Measurements from ENCODE around the gene LRP4. TPM values are rescaled to one million over a fixed set of nuclear protein-coding genes. Genes with fewer than 3 reads are reported as not detected.

LRP4 gene
- total and polyA plus RNA-seq, 2 of the 8 experiments (the other 6 are each of a cell fraction or from before 2014, with no cell fraction given): 5.4 to 22.1 TPM

DNA sequence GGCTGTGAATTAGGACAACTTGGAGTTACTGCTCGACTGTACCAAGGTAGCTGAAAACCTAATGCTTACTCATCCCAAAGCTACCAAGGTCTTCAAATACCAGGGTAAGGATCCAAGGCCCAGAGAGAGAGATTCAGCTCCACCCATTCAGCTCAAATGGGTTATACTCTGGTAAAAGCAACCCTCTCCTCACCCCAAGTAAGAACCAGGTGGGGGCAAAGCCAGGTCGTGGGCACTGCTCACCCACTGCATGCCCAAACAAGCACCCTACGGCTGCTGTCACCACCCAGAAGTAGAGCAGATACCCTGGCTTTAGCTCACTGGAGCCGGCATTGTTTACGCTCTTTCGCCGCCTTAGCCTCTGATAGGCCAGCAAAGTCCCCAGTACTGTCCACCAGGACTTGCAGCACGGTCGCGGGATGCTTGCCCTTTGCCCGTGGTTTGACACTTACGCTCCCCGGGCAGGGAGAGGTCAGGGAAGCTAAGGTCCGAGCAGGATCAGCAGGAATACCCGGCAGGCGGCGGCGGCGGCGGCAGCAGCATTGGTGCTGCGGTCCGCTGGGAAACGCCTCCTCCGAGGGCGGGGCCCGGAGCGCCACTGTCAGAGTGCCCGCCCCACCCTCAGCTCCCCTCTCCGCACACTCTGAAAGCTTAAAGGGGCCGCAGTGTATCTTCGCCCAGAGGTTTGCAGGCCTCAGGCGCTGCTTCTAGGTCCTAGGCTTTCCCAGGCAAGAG, 91.9 kb downstream of the LRP4 start:
- H4K20me1 ChIP-seq (replicated peaks in 1 of 2; ENCODE audit: control insufficient read depth in 1 of 2, insufficient read depth in 2 of 2, low read length in 2 of 2): peaks cover 11 to 20% of the 10 kb centered on the region in 2 experiments

More for the DNA sequence above, 91.9 kb downstream of the LRP4 start:
- CTCF ChIA-PET (ENCODE audit: partially characterized antibody): interaction anchor here (0.7 to 1.7 kb wide), 9 partner anchors 10 to 336 kb away, joined by 3 to 5 read pairs (median 3); no protein-coding TSS in a partner anchor
- H4K91ac ChIP-seq (replicated peaks; ENCODE audit: insufficient read length, low read length): peak overlapping the region; percentile 49
- no peak overlapping the region for H4K5ac ChIP-seq (ENCODE audit: insufficient read length, low read depth, low read length)
- POLR2A ChIA-PET (ENCODE audit: partially characterized antibody): interaction anchor here (0.8 to 3.3 kb wide), 9 partner anchors 9 to 78 kb away, joined by 3 to 16 read pairs (median 3); partner anchors contain the start of gene CKAP5
- H4K8ac ChIP-seq (ENCODE audit: extremely low read depth, insufficient read depth, low read length): no peak overlapping the region
- no peaks in the 10 kb centered on the region for H3K23me2 ChIP-seq (ENCODE audit: low read depth, low read length)
- FAIRE-seq: no peak
- H3K9me3 ChIP-seq (ENCODE audit: insufficient read depth in 2 of 2, low read depth in 1 of 2, low read length in 1 of 2): no peaks in the 10 kb centered on the region
- no peaks in the 10 kb centered on the region for H3K27me3 ChIP-seq (replicated peaks in 1 of 4; ENCODE audit: control insufficient read depth in 3 of 4, extremely low read depth in 1 of 4, insufficient read depth in 3 of 4, low read length in 3 of 4)
- no peak overlapping the region for H3K4ac ChIP-seq (replicated peaks; ENCODE audit: insufficient read length, low read depth, low read length)
- H3K4me3 ChIP-seq (ENCODE audit: extremely low read depth in 1 of 4, insufficient read depth in 2 of 4, low read depth in 3 of 4, low read length in 4 of 4): peak overlapping the region; percentile 33 to 61 (median 54); a peak in 7 of 8 replicates
- peak in 1 of 2 experiments; percentile 86 for DNase-seq (ENCODE audit: low read depth in 1 of 2, low spot score in 2 of 2)
- peaks cover 3 to 9% (median 5%) of the 10 kb centered on the region in 4 experiments; a peak in 6 of 7 replicates for H3K4me1 ChIP-seq (replicated peaks in 1 of 4; ENCODE audit: control insufficient read depth in 3 of 4, insufficient read depth in 4 of 4, low read length in 3 of 4)
- no peak overlapping the region for H2BK20ac ChIP-seq (ENCODE audit: low read length)
- peak overlapping the region in 2 of 4 experiments; percentile 21 to 25; a peak in 2 of 7 replicates for H3K9ac ChIP-seq (replicated peaks in 1 of 4; ENCODE audit: extremely low read depth in 1 of 4, low read depth in 3 of 4, low read length in 3 of 4)
- no peak for TF ChIP-seq TAF7 (optimal IDR thresholded peaks at IDR 0.05; ENCODE audit: borderline replicate concordance, low read depth, low read length)
- TF ChIP-seq SP1 (IDR thresholded peaks at IDR 0.05; ENCODE audit: low read depth, low read length): peak; percentile 37; the same call in 1 of the 2 replicates
- TF ChIP-seq ASH2L (IDR thresholded peaks at IDR 0.05; ENCODE audit: low read length): peak; percentile 24
- H2BK12ac ChIP-seq (ENCODE audit: low read depth, low read length): no peak overlapping the region
- H2BK15ac ChIP-seq (ENCODE audit: low read length): no peak overlapping the region
- H3K36me3 ChIP-seq (ENCODE audit: control insufficient read depth in 2 of 4, insufficient read depth in 4 of 4, low read length in 3 of 4): no peaks in the 10 kb centered on the region
- H2BK120ac ChIP-seq (replicated peaks; ENCODE audit: low read depth, low read length): no peak overlapping the region
- no peak overlapping the region for H3K14ac ChIP-seq (ENCODE audit: insufficient read length)
- H2BK5ac ChIP-seq (ENCODE audit: low read depth, low read length): no peak overlapping the region; the same call in 1 of the 2 replicates
- H3K79me2 ChIP-seq (ENCODE audit: control insufficient read depth in 1 of 2, insufficient read depth in 2 of 2, low read length in 2 of 2): peaks cover 10 to 95% of the 10 kb centered on the region in 2 experiments
- H2AK5ac ChIP-seq (ENCODE audit: low read depth, low read length): no peak overlapping the region
- H2AFZ ChIP-seq (ENCODE audit: low read length): no peak overlapping the region
- H3K56ac ChIP-seq (replicated peaks; ENCODE audit: insufficient read length, low read depth, low read length): no peak overlapping the region
- H3K23ac ChIP-seq (ENCODE audit: insufficient read length): no peak overlapping the region
- H3K79me1 ChIP-seq (ENCODE audit: low read depth, low read length): peaks cover 6% of the 10 kb centered on the region; the same call in 1 of the 2 replicates
- no peak overlapping the region for H3K27ac ChIP-seq (ENCODE audit: low read depth, low read length)
- WGBS, 2 experiments (ENCODE audit: extremely low coverage in 1 of 2, insufficient coverage in 1 of 2, insufficient read length in 1 of 2, insufficient replicate concordance in 2 of 2, low coverage in 1 of 2, low lambda C conversion rate in 2 of 2, missing lambda C conversion rate in 1 of 2): 9% methylated on average over 32 of the region's 32 CpGs; no CpG with 5 or more reads in 1 of the 2 experiments
- no peak overlapping the region; the same call in 1 of the 2 replicates for H3K18ac ChIP-seq (ENCODE audit: extremely low read depth, low read length)
- H3K4me2 ChIP-seq (ENCODE audit: insufficient read depth in 1 of 2, low read depth in 2 of 2, low read length in 2 of 2): peak overlapping the region; percentile 66 to 96
